Ishikawa (cell line): ENCODE measurements around the gene CRTC2.

Experiments used
- CEBPB ChIP-seq: IDR thresholded peaks from 2 replicates; pipeline ENCODE4 v1.6.1; 2012
- CREB1 ChIP-seq: IDR thresholded peaks from 2 replicates; pipeline ENCODE4 v1.6.1; 2012; ENCODE audit warnings: low read depth
- EGR1 ChIP-seq: IDR thresholded peaks from 2 replicates; pipeline ENCODE4 v1.6.1; 2012
- EP300 ChIP-seq: IDR thresholded peaks from 2 replicates; pipeline ENCODE4 v1.6.1; 2012; ENCODE audit warnings: borderline replicate concordance
- FOXM1 ChIP-seq: IDR thresholded peaks from 2 replicates; pipeline ENCODE4 v1.6.1; 2012; ENCODE audit warnings: low read depth, borderline replicate concordance
- NFIC ChIP-seq: IDR thresholded peaks from 2 replicates; pipeline ENCODE4 v1.6.1; 2012
- RAD21 ChIP-seq: IDR thresholded peaks from 2 replicates; pipeline ENCODE4 v1.6.1; 2012; ENCODE audit warnings: low read depth
- TAF1 ChIP-seq: IDR thresholded peaks from 2 replicates; pipeline ENCODE4 v1.6.1; 2012; ENCODE audit warnings: low read depth, mild to moderate bottlenecking
- TCF12 ChIP-seq: IDR thresholded peaks from 2 replicates; pipeline ENCODE4 v1.6.1; 2012; ENCODE audit warnings: low read depth
- TEAD4 ChIP-seq: IDR thresholded peaks from 2 replicates; pipeline ENCODE4 v1.6.1; 2012
- YY1 ChIP-seq: IDR thresholded peaks from 2 replicates; pipeline ENCODE4 v1.6.1; 2012; ENCODE audit warnings: low read depth
- ZBTB7A ChIP-seq: IDR thresholded peaks from 2 replicates; pipeline ENCODE4 v1.6.1; 2012; ENCODE audit warnings: low read depth
- TF ChIP-seq, protein P1 (sequence below): IDR thresholded peaks from 2 replicates; pipeline ENCODE4 v1.6.1; 2012
- TF ChIP-seq, protein P2 (sequence below): IDR thresholded peaks from 2 replicates; pipeline ENCODE4 v1.6.1; 2012
- TF ChIP-seq, protein P3 (sequence below): IDR thresholded peaks from 2 replicates; pipeline ENCODE4 v1.6.1; 2012; ENCODE audit warnings: low read depth, mild to moderate bottlenecking

Gene CRTC2

GRCh38 chr1:153973525-153973924 is 15.1 kb upstream of the CRTC2 start:
- TF ChIP-seq EP300 (no peak), YY1 (no peak), RAD21 (no peak), NFIC (no peak), ZBTB7A (no peak), EGR1 (no peak), TAF1 (no peak), TCF12 (no peak), CEBPB (no peak), FOXM1 (no peak), TEAD4 (no peak), CREB1 (no peak)
- TF ChIP-seq, protein P1, sequence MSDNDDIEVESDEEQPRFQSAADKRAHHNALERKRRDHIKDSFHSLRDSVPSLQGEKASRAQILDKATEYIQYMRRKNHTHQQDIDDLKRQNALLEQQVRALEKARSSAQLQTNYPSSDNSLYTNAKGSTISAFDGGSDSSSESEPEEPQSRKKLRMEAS = no peak
- TF ChIP-seq, protein P2, sequence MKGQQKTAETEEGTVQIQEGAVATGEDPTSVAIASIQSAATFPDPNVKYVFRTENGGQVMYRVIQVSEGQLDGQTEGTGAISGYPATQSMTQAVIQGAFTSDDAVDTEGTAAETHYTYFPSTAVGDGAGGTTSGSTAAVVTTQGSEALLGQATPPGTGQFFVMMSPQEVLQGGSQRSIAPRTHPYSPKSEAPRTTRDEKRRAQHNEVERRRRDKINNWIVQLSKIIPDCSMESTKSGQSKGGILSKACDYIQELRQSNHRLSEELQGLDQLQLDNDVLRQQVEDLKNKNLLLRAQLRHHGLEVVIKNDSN = no peak
- TF ChIP-seq, protein P3, sequence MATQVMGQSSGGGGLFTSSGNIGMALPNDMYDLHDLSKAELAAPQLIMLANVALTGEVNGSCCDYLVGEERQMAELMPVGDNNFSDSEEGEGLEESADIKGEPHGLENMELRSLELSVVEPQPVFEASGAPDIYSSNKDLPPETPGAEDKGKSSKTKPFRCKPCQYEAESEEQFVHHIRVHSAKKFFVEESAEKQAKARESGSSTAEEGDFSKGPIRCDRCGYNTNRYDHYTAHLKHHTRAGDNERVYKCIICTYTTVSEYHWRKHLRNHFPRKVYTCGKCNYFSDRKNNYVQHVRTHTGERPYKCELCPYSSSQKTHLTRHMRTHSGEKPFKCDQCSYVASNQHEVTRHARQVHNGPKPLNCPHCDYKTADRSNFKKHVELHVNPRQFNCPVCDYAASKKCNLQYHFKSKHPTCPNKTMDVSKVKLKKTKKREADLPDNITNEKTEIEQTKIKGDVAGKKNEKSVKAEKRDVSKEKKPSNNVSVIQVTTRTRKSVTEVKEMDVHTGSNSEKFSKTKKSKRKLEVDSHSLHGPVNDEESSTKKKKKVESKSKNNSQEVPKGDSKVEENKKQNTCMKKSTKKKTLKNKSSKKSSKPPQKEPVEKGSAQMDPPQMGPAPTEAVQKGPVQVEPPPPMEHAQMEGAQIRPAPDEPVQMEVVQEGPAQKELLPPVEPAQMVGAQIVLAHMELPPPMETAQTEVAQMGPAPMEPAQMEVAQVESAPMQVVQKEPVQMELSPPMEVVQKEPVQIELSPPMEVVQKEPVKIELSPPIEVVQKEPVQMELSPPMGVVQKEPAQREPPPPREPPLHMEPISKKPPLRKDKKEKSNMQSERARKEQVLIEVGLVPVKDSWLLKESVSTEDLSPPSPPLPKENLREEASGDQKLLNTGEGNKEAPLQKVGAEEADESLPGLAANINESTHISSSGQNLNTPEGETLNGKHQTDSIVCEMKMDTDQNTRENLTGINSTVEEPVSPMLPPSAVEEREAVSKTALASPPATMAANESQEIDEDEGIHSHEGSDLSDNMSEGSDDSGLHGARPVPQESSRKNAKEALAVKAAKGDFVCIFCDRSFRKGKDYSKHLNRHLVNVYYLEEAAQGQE = no peak

DNA sequence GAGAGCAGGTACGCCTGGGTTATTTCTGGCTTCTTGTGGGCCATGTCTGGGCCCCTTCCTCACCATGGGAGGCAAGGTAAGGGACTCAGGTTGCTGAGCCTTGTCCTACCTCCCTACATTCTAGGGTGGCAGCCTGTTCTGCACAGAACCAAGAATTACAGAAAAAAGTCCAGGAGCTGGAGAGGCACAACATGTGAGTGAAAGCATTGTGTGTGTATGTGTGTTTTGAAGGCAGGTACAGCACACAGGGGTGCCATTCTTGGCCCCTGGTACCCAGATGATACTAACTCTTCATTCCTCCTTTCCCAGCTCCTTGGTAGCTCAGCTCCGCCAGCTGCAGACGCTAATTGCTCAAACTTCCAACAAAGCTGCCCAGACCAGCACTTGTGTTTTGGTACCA is 14.7 kb upstream of the CRTC2 start:
- TF ChIP-seq EP300 = no peak
- no peak for TF ChIP-seq RAD21
- no peak for TF ChIP-seq EGR1
- TF ChIP-seq CREB1 = no peak
- TF ChIP-seq CEBPB = no peak
- TF ChIP-seq, protein P2 = no peak
- TF ChIP-seq NFIC = no peak
- TF ChIP-seq TAF1 = no peak
- TF ChIP-seq, protein P1 = no peak
- TF ChIP-seq, protein P3 = no peak
- TF ChIP-seq FOXM1 = no peak
- TF ChIP-seq TCF12 = no peak
- no peak for TF ChIP-seq TEAD4
- TF ChIP-seq ZBTB7A = no peak
- no peak for TF ChIP-seq YY1

GRCh38 chr1:153970346-153970745 is 11.9 kb upstream of the CRTC2 start:
- TF ChIP-seq FOXM1 (no peak), EGR1 (no peak), EP300 (no peak), CEBPB (no peak)

DNA sequence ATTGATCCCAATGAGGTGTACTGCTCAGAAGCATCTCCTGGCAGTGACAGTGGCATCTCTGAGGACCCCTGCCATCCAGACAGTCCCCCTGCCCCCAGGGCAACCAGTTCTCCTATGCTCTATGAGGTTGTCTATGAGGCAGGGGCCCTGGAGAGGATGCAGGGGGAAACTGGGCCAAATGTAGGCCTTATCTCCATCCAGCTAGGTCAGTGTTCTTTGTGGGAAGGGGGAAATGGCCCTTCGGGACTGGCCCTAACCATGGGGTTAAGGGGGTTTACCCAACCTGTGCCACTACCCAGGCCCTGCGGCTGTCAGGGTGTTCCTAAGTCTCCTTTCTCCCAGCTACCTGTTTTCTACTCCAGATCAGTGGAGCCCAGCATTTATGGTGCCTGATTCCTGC is 10.6 kb upstream of the CRTC2 start:
- TF ChIP-seq TCF12 (no peak), ZBTB7A (no peak), TEAD4 (no peak), EP300 (no peak), CEBPB (no peak), YY1 (no peak), CREB1 (no peak), FOXM1 (no peak), RAD21 (no peak), TAF1 (no peak)
- TF ChIP-seq, protein P2 = no peak
- TF ChIP-seq, protein P1 = no peak

DNA sequence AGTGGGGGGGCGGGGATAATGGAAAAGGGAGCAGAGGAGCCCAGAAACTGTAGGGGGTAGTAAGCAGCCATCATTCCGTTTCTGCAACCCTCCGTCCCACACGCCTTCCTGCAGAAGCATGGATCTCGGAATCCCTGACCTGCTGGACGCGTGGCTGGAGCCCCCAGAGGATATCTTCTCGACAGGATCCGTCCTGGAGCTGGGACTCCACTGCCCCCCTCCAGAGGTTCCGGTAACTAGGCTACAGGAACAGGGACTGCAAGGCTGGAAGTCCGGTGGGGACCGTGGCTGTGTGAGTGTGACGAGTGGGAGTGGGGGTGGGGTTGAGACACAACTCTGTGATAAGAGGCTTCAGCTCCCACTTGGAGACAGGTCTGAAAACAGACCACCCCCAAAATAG is 10.0 kb upstream of the CRTC2 start:
- TF ChIP-seq NFIC (no peak), TAF1 (no peak), CREB1 (no peak), TEAD4 (no peak), YY1 (no peak), FOXM1 (no peak), EGR1 (no peak), CEBPB (no peak), TCF12 (no peak), EP300 (no peak), RAD21 (no peak), ZBTB7A (no peak)
- TF ChIP-seq, protein P2 = no peak
- TF ChIP-seq, protein P1 = no peak
- TF ChIP-seq, protein P3 = no peak
